HG03521 (cell line): ENCODE measurements around the gene TEX55.
"Not testable (repeated sequence)": the region's sequence is repeated elsewhere in the genome, so short reads cannot be mapped to it uniquely, and the experiment has no call there.

Experiments used
- ATAC-seq: cut with Tn5 transposase; IDR thresholded peaks from one replicate; pipeline ENCODE4 v1.9.1; 2021; ENCODE audit warnings: mild to moderate bottlenecking, moderate library complexity; ENCODE audit not compliant: unreplicated experiment

The TEX55 gene

DNA sequence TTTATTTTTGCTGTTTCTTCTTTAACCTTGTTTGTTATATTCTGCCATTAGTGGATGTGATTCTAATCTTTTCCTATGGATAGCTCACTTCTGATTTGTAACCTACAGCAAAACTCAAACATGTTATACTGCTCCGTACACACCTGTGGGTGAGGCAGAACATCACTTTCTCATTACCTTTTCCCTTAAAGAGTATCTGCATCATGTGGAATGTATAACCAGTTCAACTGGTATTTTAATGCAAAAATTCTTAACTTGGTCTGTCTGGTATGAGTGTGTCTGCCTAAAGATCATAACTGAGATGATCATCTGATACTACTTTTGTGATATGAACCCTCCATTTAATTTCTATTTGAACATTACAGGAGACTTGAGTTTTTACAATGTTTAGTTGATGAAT, 14.4 kb downstream of the TEX55 start:
- no peak for ATAC-seq

DNA sequence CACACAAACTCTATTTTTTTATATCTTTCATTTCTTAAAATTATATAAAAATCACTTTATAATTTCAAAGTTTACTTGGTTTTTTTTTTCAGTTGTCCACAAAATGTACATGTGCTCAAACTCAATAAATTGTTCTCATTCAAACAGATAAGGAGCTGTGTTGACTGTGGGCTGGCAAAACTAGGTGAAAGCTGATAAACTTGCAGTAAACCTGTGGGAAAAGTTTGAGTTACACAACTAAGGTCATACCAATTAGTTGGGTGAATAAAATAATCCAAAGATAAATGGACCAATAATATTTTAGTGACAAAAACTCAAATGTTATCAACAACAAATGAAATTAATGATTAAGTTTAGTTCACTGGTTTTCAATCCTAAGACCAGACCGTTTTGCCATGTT, 14.8 kb downstream of the TEX55 start:
- ATAC-seq: no peak

DNA sequence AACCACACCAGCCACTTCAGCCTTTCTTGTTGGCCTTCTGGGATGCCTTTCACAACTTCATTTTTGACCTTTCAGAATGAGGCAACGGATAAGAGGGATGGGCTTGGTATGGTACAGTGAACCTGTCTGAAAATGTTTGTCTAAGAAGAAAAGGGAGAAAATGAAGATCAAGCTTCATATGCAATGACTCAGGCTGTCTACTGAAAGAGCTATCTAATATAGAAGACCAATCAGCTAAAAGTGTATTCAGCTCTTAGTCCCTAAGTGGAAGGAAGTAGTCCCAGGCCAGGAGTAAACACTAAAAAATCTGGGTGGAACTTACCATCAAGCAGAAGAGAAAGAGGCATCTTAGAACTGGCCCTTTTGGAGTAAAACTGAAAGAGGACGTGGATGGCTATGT, 15.3 kb downstream of the TEX55 start:
- ATAC-seq: no peak

DNA sequence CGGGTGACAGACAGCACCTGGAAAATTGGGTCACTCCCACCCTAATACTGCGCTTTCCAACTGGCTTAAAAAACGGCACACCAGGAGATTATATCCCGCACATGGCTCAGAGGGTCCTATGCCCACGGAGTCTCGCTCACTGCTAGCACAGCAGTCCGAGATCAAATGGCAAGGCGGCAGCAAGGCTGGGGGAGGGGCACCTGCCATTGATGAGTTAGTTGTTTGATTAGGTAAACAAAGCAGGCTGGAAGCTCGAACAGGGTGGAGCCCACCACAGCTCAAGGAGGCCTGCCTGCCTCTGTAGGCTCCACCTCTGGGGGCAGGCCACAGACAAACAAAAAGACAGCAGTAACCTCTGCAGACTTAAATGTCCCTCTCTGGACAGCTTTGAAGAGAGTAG, 18.8 kb downstream of the TEX55 start:
- not testable (repeated sequence) for ATAC-seq

GRCh38 chr3:119170821-119171220, 24.9 kb downstream of the TEX55 start:
- ATAC-seq: no peak

DNA sequence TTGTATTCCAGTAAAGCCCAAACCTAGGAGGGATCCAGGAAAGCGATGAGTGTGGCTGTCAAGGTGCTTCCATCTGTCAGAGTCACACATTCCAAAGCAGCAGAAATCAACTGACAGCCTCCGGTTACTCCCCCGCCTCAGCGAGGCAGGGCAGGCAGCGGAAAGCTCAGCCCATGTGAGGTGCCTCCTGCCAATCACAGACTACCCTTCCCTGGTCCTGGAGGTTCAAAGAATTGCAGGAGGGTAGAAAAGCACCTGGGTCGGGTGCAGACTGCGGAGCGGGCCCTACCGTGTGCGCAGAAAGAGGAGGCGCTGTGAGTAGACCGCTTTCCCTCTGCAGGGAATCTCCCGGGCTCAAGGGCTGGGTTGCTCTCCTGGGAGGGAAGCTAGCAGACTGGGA, 27.4 kb downstream of the TEX55 start, which contains the start of gene UPK1B:
Gene UPK1B (plus strand): TSS at position 274 of the 400 bp plus-strand sequence. CDS start 13,144 bp downstream, outside the sequence.
- ATAC-seq: no peak

GRCh38 chr3:119175872-119176756, 30.1 kb downstream of the TEX55 start:
- ATAC-seq: no peak

DNA sequence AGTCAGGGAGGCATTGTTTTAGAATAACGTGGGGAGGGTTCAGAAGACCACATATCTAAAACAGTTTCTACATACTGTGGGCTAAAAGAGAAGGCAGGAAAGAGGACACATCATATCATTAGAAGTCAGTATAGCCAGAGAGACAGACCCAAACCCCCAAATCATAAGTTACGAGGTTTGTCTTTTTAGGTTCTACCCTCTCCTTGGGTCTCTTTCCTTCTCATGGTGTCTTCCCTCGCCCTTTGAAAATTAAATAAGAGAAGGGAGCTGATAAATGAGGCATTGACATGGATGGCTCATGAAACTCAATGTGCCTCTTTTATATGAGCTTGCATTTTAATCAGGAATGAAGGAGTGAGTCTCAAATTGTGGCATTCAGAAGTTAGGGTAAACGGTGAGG, 30.8 kb downstream of the TEX55 start:
- no peak for ATAC-seq

DNA sequence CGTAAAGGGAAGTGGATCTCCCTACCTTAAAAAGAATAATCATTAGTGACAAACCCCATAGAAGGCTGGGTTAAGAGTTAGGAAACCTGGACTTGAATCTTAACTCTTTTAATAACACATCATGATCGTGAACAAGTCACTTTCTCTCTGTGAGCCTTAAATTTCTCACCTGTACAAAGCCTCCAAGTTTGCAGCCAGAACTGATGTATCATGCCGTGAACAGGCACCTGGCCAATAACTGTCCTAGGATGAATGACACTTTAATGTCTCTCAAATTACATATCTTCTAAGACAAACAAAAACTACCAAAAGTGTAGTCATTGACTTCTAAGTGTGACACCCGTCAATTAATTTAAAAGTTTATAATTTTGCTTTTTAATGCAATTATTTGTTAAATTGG, 31.4 kb downstream of the TEX55 start:
- ATAC-seq: no peak

DNA sequence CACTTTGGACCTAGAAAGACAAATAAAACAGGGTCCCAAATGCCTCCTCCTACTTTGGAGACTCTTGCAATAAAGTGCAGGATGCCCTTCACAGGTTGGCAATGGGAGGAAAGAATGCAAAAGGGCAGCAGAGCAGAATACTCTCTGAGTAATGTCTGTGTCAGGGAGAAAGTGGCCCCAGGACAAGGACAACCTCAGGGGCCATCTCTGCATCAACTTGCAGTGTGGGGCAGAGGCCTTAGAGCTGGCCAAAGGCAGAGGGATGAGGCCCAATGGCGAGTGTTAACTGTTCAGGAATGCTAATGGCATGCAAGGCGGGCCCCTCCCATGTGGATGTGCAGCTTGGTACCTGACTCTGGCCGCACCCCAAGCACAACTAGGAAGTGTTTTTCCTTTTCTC, 35.8 kb downstream of the TEX55 start:
- no peak for ATAC-seq

- no peak for ATAC-seq
Observed at GRCh38 chr3:119184111-119184510, 38.1 kb downstream of the TEX55 start.

DNA sequence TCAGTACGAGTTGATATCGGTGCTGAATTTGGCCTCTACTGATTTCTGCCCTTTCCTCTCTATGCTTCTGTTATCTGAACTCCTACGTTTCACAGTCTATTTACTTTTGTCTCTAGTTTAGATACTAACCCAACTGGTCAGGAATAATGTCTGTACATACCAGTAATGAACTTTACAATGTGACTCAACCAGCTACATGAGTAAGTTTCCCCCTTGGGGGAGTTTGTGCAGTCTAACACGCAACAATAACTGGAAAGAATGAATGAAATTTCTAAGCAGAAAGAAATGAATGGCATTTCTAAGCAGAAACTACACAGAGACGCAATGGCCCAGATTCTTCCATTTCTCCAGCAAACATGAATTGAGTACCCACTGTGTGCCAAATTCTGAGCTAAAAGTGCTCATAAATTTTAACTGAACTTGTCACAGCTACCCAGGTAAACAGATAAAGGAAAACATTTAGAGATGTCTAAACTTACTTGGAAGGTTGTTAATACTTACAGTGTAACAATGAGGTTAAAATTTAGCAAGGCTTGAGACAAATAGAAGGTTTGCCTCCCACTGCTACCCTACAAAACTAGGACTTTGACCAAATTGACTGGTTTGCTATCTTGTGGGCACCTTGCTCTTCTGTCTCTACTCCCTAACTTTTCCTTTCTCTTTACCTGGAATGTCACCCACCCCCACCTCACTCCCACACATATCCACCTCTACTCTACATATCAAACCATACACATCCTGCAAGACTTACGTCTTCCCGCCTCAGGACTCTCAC, 39.0 kb downstream of the TEX55 start:
- no peak for ATAC-seq

DNA sequence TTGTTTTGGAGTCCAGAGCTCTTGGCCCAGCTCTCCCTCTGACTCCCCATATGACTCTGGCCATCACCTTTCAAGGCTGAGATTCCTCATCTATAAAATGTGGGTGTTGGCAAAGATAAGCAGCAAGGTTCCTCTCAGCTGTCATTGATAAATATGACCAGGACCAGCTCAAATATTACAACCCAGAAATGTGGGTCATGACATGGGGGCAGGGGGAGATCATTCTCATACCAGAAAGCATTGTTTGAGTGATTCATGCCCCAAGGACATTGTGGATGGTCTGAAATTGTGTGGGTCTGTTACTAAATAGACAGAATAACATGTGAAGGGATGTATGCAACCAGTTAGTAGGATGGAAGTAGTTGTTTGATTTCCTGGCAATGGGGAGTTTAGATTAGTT, 41.3 kb downstream of the TEX55 start:
- ATAC-seq: no peak

DNA sequence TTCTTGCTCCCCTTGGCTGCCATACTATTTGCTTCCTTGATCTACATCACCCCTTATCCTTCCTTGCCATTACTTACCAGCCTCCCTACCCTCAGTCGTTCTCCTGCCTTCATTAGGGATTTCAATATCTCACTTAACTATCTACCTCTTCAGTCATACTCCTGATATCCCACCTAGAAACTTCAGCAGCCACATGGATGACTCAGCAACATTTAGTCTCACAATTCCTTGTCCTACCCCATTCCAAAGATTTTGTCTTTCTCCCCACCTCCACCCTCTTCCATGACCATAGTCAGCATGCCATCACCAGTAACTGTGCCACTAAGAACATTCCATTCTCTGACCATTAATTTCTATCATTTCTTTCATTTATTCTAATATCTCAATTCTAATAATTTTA, 45.8 kb downstream of the TEX55 start:
- ATAC-seq: no peak

DNA sequence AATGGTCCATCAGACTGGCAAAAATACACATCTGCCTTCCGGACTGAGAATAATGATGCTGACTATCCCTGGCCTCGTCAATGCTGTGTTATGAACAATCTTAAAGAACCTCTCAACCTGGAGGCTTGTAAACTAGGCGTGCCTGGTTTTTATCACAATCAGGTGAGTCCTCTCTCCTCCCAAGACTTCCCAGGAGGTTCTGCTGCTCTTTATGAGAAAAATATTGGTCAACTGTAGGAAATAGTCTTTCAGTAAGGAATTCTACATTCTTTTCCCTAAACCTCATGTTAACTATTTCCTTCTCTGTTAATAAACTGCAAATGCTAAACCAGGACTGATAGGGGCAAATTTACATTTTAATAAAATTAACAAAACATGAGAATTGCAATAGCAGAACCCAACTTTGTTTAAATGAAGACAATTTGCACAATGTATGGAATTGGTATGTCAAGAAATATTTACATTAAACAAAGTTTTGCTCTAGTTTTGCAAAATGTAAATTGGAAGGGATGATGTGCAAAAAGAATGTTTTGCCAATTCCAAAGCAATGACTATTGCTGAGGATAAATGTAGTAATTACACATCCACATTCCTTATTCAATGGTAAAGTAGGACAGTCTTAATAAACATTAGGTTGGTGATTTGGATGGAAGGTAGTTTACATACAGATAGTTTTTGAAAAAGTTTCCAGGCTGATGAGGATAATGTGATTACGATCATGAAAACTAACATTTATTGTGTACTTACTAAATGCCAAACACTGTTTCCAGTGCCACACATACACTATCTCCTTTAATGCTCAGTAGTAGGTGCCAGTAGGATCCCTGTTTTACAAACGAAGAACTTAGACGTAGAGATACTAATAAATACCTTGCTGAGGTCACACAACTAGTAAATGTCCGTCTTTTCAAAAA, 48.5 kb downstream of the TEX55 start:
- ATAC-seq: no peak

- no peak for ATAC-seq
Observed at GRCh38 chr3:119195151-119195476, 49.1 kb downstream of the TEX55 start.

DNA sequence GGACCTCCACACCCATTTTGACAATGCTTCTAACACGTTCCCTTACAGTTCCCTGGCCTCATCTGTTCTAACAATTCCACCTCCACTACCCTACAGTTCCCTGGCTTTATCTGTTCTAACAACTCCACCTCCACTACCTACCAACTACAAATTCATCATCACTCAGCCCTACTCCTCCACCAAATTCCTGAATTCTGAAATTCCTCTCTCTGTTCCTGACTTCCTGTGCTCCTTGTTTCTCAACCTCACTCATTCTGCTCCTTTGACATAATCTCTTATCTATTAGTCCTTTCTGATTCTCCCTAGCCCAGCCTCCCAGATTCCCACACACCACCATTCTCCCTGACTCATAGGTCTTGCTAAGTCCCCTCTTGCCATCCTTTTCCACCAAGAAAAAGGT, 49.9 kb downstream of the TEX55 start:
- no peak for ATAC-seq
